Motor neuron (in vitro differentiated cells): Measurements from ENCODE around the gene SFTA2. TPM values are rescaled to one million over a fixed set of nuclear protein-coding genes. Genes with fewer than 3 reads are reported as not detected.
"Not testable (repeated sequence)": the region's sequence is repeated elsewhere in the genome, so short reads cannot be mapped to it uniquely, and the experiment has no call there.

Experiments
- ATAC-seq, 8 experiments: fragments of 200-7000 bp; cut with Tn5 transposase; replicated peaks in 6 of 8; 2 replicates each; pipeline ENCODE4 v1.8.0; 2021; ENCODE audit warnings: mild to moderate bottlenecking in 8 of 8, moderate library complexity in 8 of 8
- H3K27ac ChIP-seq, 2 donors: fragments of 250-450 bp; sonication (Bioruptor Pico); 2 replicates each; pipeline ENCODE4 v1.9.0; 2021; ENCODE audit warnings: antibody characterized with exemption in 2 of 2, mild to moderate bottlenecking in 2 of 2, moderate library complexity in 1 of 2
- H3K4me1 ChIP-seq, 2 donors: fragments of 250-450 bp; sonication (Bioruptor Pico); replicated peaks in 1 of 2; 2 replicates each; pipeline ENCODE4 v1.6.1; 2021; ENCODE audit warnings: antibody characterized with exemption in 2 of 2, mild to moderate bottlenecking in 2 of 2, moderate library complexity in 1 of 2
- H3K4me3 ChIP-seq, 5 donors: fragments of 250-450 bp; sonication (Bioruptor Pico); 2 replicates each; pipeline ENCODE4 v1.9.0; 2021; ENCODE audit warnings: antibody characterized with exemption in 5 of 5, mild to moderate bottlenecking in 5 of 5, moderate library complexity in 4 of 5
- WGBS, 10 experiments: fragments of 450-650 bp; shearing (Covaris generic); methylation state at CpG; one replicate each; pipeline ENCODE4 v1.0.0; 2022; 5-methylcytosine and 5-hydroxymethylcytosine counted together
- in situ Hi-C, 9 experiments: fragments of 400-800 bp; cut with MboI; loops; one replicate each; pipeline ENCODE4 v1.15.0; 2021; ENCODE audit warnings: low sequenced_read_pairs in 9 of 9, low pct_unique_long_range_greater_than_20kb in 2 of 9; ENCODE audit not compliant: unreplicated experiment in 9 of 9
- total RNA-seq, 8 experiments: library from RNA; unstranded; fragments of 300-600 nt; gene quantifications; 2 replicates each; pipeline versions ENCODE4 v1.2.3 to v1.2.4, GENCODE V29; 2022

SFTA2 gene
- total RNA-seq, 8 experiments from 2014 or later = 1.2 TPM; not detected in 7

GRCh38 chr6:30937265-30937664 lies 5.3 kb upstream of the SFTA2 start:
- 60 to 83% (median 76%) methylated on average over 1 to 3 of the region's 6 CpGs; no CpG with 5 or more reads in 6 of the 10 experiments for WGBS, 10 experiments
- ATAC-seq = no peak
- in situ Hi-C loops = no loop called here
- H3K4me3 ChIP-seq = no peak overlapping the region
- no peak overlapping the region for H3K27ac ChIP-seq
- H3K4me1 ChIP-seq = no peaks in the 10 kb centered on the region

GRCh38 chr6:30935018-30935417 lies 3.0 kb upstream of the SFTA2 start:
- Histone ChIP-seq H3K27ac (no peak overlapping the region), H3K4me3 (no peak overlapping the region), H3K4me1 (no peaks in the 10 kb centered on the region)
- ATAC-seq = peak in 3 of 8 experiments; percentile 20 to 80 (median 80)
- 0 to 60% (median 17%) methylated on average over 1 to 3 of the region's 3 CpGs; no CpG with 5 or more reads in 3 of the 10 experiments for WGBS, 10 experiments
- in situ Hi-C loops = no loop called here

DNA sequence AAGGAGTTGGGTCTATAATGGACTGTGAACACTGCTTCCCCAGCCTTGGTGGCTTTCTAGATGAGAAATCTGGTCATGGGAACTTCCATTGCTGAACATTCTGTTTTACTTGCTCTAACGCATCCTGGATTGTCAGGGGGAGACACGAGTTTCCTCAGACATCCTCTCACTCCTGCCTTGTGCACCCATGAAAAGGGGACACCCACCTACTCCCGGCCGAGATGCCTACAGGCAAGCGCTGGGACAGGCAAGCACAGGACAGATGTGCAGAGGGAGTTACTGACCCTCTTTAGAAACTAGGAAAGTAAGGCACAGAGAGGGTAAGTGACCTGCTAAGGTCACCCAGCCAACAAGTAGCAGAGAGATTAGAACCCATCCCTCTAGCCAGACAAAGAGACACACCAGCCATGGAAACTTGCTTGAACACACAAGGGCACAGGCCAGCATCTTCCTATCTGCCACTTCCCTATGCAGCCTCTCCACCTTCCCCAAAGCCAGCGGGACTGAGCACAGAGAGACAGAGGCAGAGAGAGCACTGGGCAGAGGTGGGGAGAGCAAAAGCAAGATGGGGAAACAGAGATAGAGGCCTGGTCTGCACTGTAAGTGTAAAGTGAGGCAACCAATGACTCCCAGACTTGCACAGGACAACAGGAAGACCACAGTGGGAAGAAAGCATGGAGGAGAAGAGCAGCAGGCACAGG lies 845 bp upstream of the SFTA2 start:
- H3K4me1 ChIP-seq = no peaks in the 10 kb centered on the region
- in situ Hi-C loops = no loop called here
- 50 to 100% (median 90%) methylated on average over 1 to 6 of the region's 6 CpGs; no CpG with 5 or more reads in 2 of the 10 experiments for WGBS, 10 experiments
- no peak overlapping the region for H3K4me3 ChIP-seq
- no peak for ATAC-seq
- no peak overlapping the region for H3K27ac ChIP-seq

- WGBS, 10 experiments = 59 to 100% (median 80%) methylated on average over 1 to 4 of the region's 8 CpGs; no CpG with 5 or more reads in 6 of the 10 experiments
- no peak overlapping the region for H3K27ac ChIP-seq
- no peak overlapping the region for H3K4me3 ChIP-seq
- H3K4me1 ChIP-seq = no peaks in the 10 kb centered on the region
- in situ Hi-C loops = no loop called here
- no peak for ATAC-seq
Observed at GRCh38 chr6:30931272-30931671, 698 bp downstream of the SFTA2 start.

DNA sequence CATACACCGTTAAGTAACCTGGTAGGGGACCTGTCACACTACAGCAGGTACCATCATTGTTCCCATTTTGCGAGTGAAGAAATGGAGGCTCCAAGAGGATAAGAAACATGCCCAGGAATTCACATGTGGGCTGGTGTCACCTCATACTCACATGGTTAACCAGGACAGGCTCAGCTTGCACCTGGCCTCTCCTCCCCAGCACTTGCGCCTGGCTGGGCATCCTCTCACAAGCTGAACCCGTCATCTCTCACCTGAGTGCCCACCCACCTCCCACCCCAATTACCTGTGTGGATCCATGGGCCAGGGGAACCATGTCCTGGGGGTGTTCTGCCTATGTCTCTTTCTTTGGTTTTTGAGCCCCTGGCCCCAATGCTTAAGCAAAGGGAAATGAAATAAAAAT lies 1.5 kb downstream of the SFTA2 start:
- ATAC-seq = no peak
- WGBS, 10 experiments = 80 to 100% (median 82%) methylated on average over 1 to 3 of the region's 4 CpGs; no CpG with 5 or more reads in 5 of the 10 experiments
- Histone ChIP-seq H3K4me3 (no peak overlapping the region), H3K4me1 (no peaks in the 10 kb centered on the region), H3K27ac (no peak overlapping the region)
- in situ Hi-C loops = no loop called here

- in situ Hi-C loops = no loop called here
- no peaks in the 10 kb centered on the region for H3K4me1 ChIP-seq
- no peak overlapping the region for H3K27ac ChIP-seq
- ATAC-seq = no peak
- no peak overlapping the region for H3K4me3 ChIP-seq
- WGBS, 10 experiments = 75 to 100% (median 97%) methylated on average over 1 to 3 of the region's 3 CpGs; no CpG with 5 or more reads in 4 of the 10 experiments
Observed at GRCh38 chr6:30928677-30929076, 3.3 kb downstream of the SFTA2 start.

DNA sequence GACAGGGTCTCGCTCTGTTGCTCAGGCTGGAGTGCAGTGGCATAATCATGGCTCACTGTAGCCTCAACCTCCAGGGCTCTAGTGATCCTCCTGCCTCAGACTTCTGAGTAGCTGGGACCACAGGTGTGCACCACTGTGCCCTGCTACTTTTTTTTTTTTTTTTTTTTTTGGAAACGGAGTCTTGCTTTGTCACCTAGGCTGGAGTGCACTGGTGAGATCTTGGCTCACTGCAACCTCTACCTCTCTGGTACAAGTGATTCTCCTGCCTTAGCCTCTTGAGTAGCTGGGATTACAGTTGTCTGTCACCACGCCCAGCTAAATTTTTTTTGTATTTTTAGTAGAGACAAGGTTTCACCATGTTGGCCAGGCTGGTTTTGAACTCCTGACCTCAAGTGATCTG lies 4.9 kb downstream of the SFTA2 start:
- H3K4me3 ChIP-seq, ATAC-seq, in situ Hi-C loops, H3K4me1 ChIP-seq, H3K27ac ChIP-seq: not testable (repeated sequence)
- WGBS, 10 experiments = 80 to 100% (median 84%) methylated on average over 1 to 2 of the region's 3 CpGs; no CpG with 5 or more reads in 4 of the 10 experiments

GRCh38 chr6:30926644-30927043 lies 5.3 kb downstream of the SFTA2 start:
- Histone ChIP-seq H3K4me3 (no peak overlapping the region), H3K4me1 (no peaks in the 10 kb centered on the region), H3K27ac (no peak overlapping the region)
- in situ Hi-C loops = no loop called here
- WGBS, 10 experiments = 80 to 100% (median 91%) methylated on average over 1 to 4 of the region's 4 CpGs; no CpG with 5 or more reads in 4 of the 10 experiments
- peak in 2 of 8 experiments; percentile 36 to 88 for ATAC-seq

DNA sequence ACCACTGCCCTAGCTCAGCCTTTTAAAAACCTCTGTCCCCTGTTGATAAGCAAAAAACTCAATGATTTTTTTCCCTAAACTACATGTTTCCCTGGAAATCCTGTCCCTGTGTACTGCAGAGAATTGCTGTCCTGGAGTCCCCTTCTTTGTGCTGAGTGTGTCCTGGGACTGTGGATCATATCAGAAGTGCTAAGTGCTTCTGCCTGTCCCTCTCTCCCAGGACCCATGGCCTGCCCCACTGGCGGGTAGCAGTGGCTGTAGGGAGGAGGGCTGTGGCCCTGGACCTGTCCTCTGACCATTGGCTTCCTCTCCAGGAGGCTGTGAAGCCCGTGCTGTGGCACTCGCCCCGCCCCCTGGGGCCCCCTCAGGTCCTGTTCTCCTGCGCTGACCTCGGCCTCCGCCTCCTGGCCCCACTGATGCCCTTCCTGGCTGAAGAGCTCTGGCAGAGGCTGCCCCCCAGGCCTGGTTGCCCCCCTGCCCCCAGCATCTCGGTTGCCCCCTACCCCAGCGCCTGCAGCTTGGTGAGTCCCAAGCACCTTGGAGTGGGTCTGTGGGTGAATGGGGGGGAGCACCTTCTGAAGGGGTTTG lies 7.8 kb downstream of the SFTA2 start:
- H3K4me3 ChIP-seq, ATAC-seq, H3K27ac ChIP-seq, H3K4me1 ChIP-seq: not testable (repeated sequence)
- in situ Hi-C loops = loop anchor here in 3 of 9 experiments (25.0 kb wide), 1 partner anchor 163 kb away; no protein-coding TSS in a partner anchor
- 40% methylated on average over 1 of the region's 9 CpGs; no CpG with 5 or more reads in 9 of the 10 experiments for WGBS, 10 experiments

- WGBS, 10 experiments = 80 to 93% (median 87%) methylated on average over 1 to 5 of the region's 7 CpGs; no CpG with 5 or more reads in 7 of the 10 experiments
- no peak for ATAC-seq
- in situ Hi-C loops = loop anchor here in 3 of 9 experiments (25.0 kb wide), 1 partner anchor 165 kb away; no protein-coding TSS in a partner anchor
Observed at GRCh38 chr6:30922447-30922852, 9.5 kb downstream of the SFTA2 start.

GRCh38 chr6:30918670-30919069 lies 13.3 kb downstream of the SFTA2 start:
- in situ Hi-C loops = loop anchor here in 7 of 9 experiments (10.0 to 25.0 kb wide), 2 partner anchors 156 to 169 kb away; no protein-coding TSS in a partner anchor

More at GRCh38 chr6:30922447-30922852, 9.5 kb downstream of the SFTA2 start:
- H3K27ac ChIP-seq = no peak overlapping the region
- no peak overlapping the region for H3K4me3 ChIP-seq
- no peaks in the 10 kb centered on the region for H3K4me1 ChIP-seq

GRCh38 chr6:30917487-30917886 lies 14.5 kb downstream of the SFTA2 start:
- H3K4me3 ChIP-seq = no peak overlapping the region
- ATAC-seq = no peak
- no peak overlapping the region for H3K27ac ChIP-seq
- 64 to 100% (median 91%) methylated on average over 1 to 5 of the region's 8 CpGs; no CpG with 5 or more reads in 6 of the 10 experiments for WGBS, 10 experiments
- H3K4me1 ChIP-seq = peaks cover 17 to 24% of the 10 kb centered on the region in 2 donors
- in situ Hi-C loops = loop anchor here in 7 of 9 experiments (10.0 to 25.0 kb wide), 2 partner anchors 157 to 170 kb away; no protein-coding TSS in a partner anchor

More at GRCh38 chr6:30918670-30919069, 13.3 kb downstream of the SFTA2 start:
- WGBS, 10 experiments = 83 to 100% (median 94%) methylated on average over 1 to 8 of the region's 8 CpGs; no CpG with 5 or more reads in 5 of the 10 experiments
- Histone ChIP-seq H3K4me1 (peaks cover 15 to 19% of the 10 kb centered on the region in 2 donors), H3K27ac (no peak overlapping the region), H3K4me3 (no peak overlapping the region)
- no peak for ATAC-seq

- WGBS, 10 experiments = 80 to 92% (median 90%) methylated on average over 1 to 3 of the region's 7 CpGs; no CpG with 5 or more reads in 6 of the 10 experiments
- Histone ChIP-seq H3K27ac (no peak overlapping the region), H3K4me3 (no peak overlapping the region), H3K4me1 (peaks cover 17 to 24% of the 10 kb centered on the region in 2 donors)
- no peak for ATAC-seq
- in situ Hi-C loops = loop anchor here in 7 of 9 experiments (10.0 to 25.0 kb wide), 2 partner anchors 158 to 170 kb away; no protein-coding TSS in a partner anchor
Observed at GRCh38 chr6:30917041-30917440, 14.9 kb downstream of the SFTA2 start.
